SK-N-SH (cell line): ENCODE data around the gene CCDC127. TPM values are rescaled to one million over a fixed set of nuclear protein-coding genes. Genes with fewer than 3 reads are reported as not detected.

Source experiments
- CTCF ChIA-PET: fragments of 300-600, 350-600 bp; formaldehyde crosslinking; extraction: SDS; loops from one replicate; lab custom pipeline; 2021; lab: Yijun Ruan, JAX
- POLR2A ChIA-PET: fragments of 350-600 bp; sonication (Branson Sonifier 250); formaldehyde crosslinking; extraction: SDS; loops from one replicate; lab custom pipeline; 2020; ENCODE audit warnings: antibody characterized with exemption, inconsistent platforms; lab: Yijun Ruan, JAX
- DNase-seq: peaks from one replicate; pipeline ENCODE4 v3.0.0; 2012
- H2AFZ ChIP-seq: fragments of 200-600 bp; sonication (generic); 2 replicates; pipeline ENCODE4 v1.8.1; 2016; ENCODE audit warnings: antibody characterized with exemption, mild to moderate bottlenecking, low read depth
- H3F3A ChIP-seq: fragments of 200-600 bp; sonication (generic); replicated peaks from 2 replicates; pipeline ENCODE3; 2016; ENCODE audit warnings: antibody characterized with exemption, mild to moderate bottlenecking; ENCODE audit not compliant: insufficient read depth
- H3K27ac ChIP-seq, 2 experiments: fragments of 200-500 bp in 1 of 2; fragments of 200-600 bp in 1 of 2; sonication (Bioruptor generic) in 1 of 2; sonication (generic), shearing (Covaris generic) in 1 of 2; 2 replicates each; pipeline versions ENCODE4 v1.5.1 to v1.6.1; 2014 to 2016; ENCODE audit warnings: low read depth in 2 of 2, inconsistent platforms in 1 of 2, low read length in 1 of 2, mild to moderate bottlenecking in 1 of 2, mixed read lengths in 1 of 2
- H3K27me3 ChIP-seq: fragments of 200-600 bp; sonication (generic), shearing (Covaris generic); 2 replicates; pipeline ENCODE4 v1.6.1; 2016; ENCODE audit warnings: mixed run types; ENCODE audit not compliant: insufficient read depth
- H3K36me3 ChIP-seq, 2 experiments: fragments of 200-500 bp in 1 of 2; fragments of 200-600 bp in 1 of 2; sonication (Bioruptor generic) in 1 of 2; sonication (generic) in 1 of 2; replicated peaks in 1 of 2; 2 replicates each; pipeline versions ENCODE3 to v1.5.1; 2014 to 2016; ENCODE audit warnings: low read length in 1 of 2, mild to moderate bottlenecking in 1 of 2; ENCODE audit not compliant: insufficient read depth in 2 of 2, control insufficient read depth in 1 of 2
- H3K4me1 ChIP-seq, 2 experiments: fragments of 200-500 bp in 1 of 2; fragments of 200-600 bp in 1 of 2; sonication (Bioruptor generic) in 1 of 2; sonication (generic), shearing (Covaris generic) in 1 of 2; 2 replicates each; pipeline versions ENCODE4 v1.5.1 to v1.6.1; 2014 to 2016; ENCODE audit warnings: low read depth in 1 of 2, low read length in 1 of 2, mixed run types in 1 of 2; ENCODE audit not compliant: insufficient read depth in 2 of 2, control insufficient read depth in 1 of 2
- H3K4me2 ChIP-seq: fragments of 200-600 bp; sonication (generic), shearing (Covaris generic); 2 replicates; pipeline ENCODE4 v1.6.1; 2017; ENCODE audit warnings: mixed run types
- H3K4me3 ChIP-seq, 2 experiments: fragments of 200-500 bp in 1 of 2; fragments of 200-600 bp in 1 of 2; sonication (Bioruptor generic) in 1 of 2; sonication (generic), shearing (Covaris generic) in 1 of 2; 2 replicates each; pipeline versions ENCODE4 v1.5.1 to v1.8.1; 2014 to 2016; ENCODE audit warnings: low read depth in 2 of 2, inconsistent platforms in 1 of 2, low read length in 1 of 2, mild to moderate bottlenecking in 1 of 2, mixed read lengths in 1 of 2, moderate library complexity in 1 of 2
- H3K79me2 ChIP-seq: fragments of 200-600 bp; sonication (generic); 2 replicates; pipeline ENCODE4 v1.8.1; 2017; ENCODE audit warnings: mild to moderate bottlenecking; ENCODE audit not compliant: insufficient read depth
- H3K9ac ChIP-seq: fragments of 200-600 bp; sonication (generic); 2 replicates; pipeline ENCODE4 v1.6.1; 2017; ENCODE audit warnings: mixed run types
- H3K9me2 ChIP-seq: fragments of 200-600 bp; sonication (generic); 2 replicates; pipeline ENCODE4 v1.6.1; 2017; ENCODE audit warnings: mixed run types
- H3K9me3 ChIP-seq: fragments of 200-600 bp; sonication (generic); 2 replicates; pipeline ENCODE4 v1.6.1; 2017; ENCODE audit warnings: mixed run types, mild to moderate bottlenecking, moderate library complexity
- H4K20me1 ChIP-seq: fragments of 200-600 bp; sonication (generic); 2 replicates; pipeline ENCODE4 v1.6.1; 2017; ENCODE audit warnings: mild to moderate bottlenecking, mixed run types; ENCODE audit not compliant: insufficient read depth
- CHD2 ChIP-seq: fragments of 150-350 bp; IDR thresholded peaks from 2 replicates; pipeline ENCODE4 v1.6.1; 2018; ENCODE audit warnings: low read length; ENCODE audit not compliant: partially characterized antibody
- ELF1 ChIP-seq: IDR thresholded peaks from 2 replicates; pipeline ENCODE4 v1.4.0; 2012
- EP300 ChIP-seq, 2 experiments: IDR thresholded peaks; 2 replicates each; pipeline versions ENCODE4 v1.4.0 to v1.6.1; 2012; ENCODE audit warnings: borderline replicate concordance in 1 of 2, low read depth in 1 of 2, low read length in 1 of 2
- FOSL2 ChIP-seq: IDR thresholded peaks from 2 replicates; pipeline ENCODE4 v1.4.0; 2012; ENCODE audit warnings: low read depth, mild to moderate bottlenecking, moderate library complexity, borderline replicate concordance
- FOXJ3 ChIP-seq: sonication (generic); formaldehyde crosslinking; IDR thresholded peaks from 2 replicates; pipeline ENCODE4 v1.5.1; 2020; ENCODE audit warnings: mild to moderate bottlenecking, missing genetic modification reagents
- FOXM1 ChIP-seq: IDR thresholded peaks from 2 replicates; pipeline ENCODE4 v1.4.0; 2012; ENCODE audit warnings: low read depth, mild to moderate bottlenecking
- GATA2 ChIP-seq: sonication (generic); formaldehyde crosslinking; IDR thresholded peaks from 2 replicates; pipeline ENCODE4 v1.5.0; 2020; ENCODE audit warnings: mild to moderate bottlenecking, missing genetic modification reagents
- MEF2A ChIP-seq: IDR thresholded peaks from 2 replicates; pipeline ENCODE4 v1.4.0; 2012; ENCODE audit warnings: low read depth, borderline replicate concordance
- MXI1 ChIP-seq: IDR thresholded peaks from 2 replicates; pipeline ENCODE4 v1.6.1; 2012; ENCODE audit warnings: mild to moderate bottlenecking, low read depth, low read length, improper control_type of control experiment
- NFIC ChIP-seq: IDR thresholded peaks from 2 replicates; pipeline ENCODE4 v1.4.0; 2012; ENCODE audit warnings: borderline replicate concordance
- NRF1 ChIP-seq: IDR thresholded peaks from 2 replicates; pipeline ENCODE4 v1.6.1; 2012; ENCODE audit warnings: low read depth, mild to moderate bottlenecking, low read length
- POLR2AphosphoS5 ChIP-seq: IDR thresholded peaks from 2 replicates; pipeline ENCODE4 v1.6.1; 2012; ENCODE audit warnings: low read depth, low read length
- RAD21 ChIP-seq: IDR thresholded peaks from 2 replicates; pipeline ENCODE4 v1.6.1; 2012; ENCODE audit warnings: mild to moderate bottlenecking, low read length
- RCOR1 ChIP-seq: fragments of 150-350 bp; IDR thresholded peaks from 2 replicates; pipeline ENCODE4 v1.6.1; 2017; ENCODE audit warnings: antibody characterized with exemption, low read length
- RFX5 ChIP-seq: IDR thresholded peaks from 2 replicates; pipeline ENCODE4 v1.6.1; 2012; ENCODE audit warnings: mild to moderate bottlenecking, improper control_type of control experiment, low read length
- TCF12 ChIP-seq: IDR thresholded peaks from 2 replicates; pipeline ENCODE4 v1.4.0; 2012
- TEAD4 ChIP-seq: IDR thresholded peaks from 2 replicates; pipeline ENCODE4 v1.4.0; 2012; ENCODE audit warnings: mild to moderate bottlenecking, borderline replicate concordance; ENCODE audit not compliant: insufficient read depth
- WGBS: methylation state at CpG from one replicate; pipeline ENCODE4 v1.1.6; 2017; ENCODE audit warnings: low lambda C conversion rate; 5-methylcytosine and 5-hydroxymethylcytosine counted together
- polyA plus RNA-seq, 3 experiments: library from polyadenylated mRNA; depleted of rRNA; stranded (reverse); fragments of >200 nt; gene quantifications; 2 replicates each; pipeline ENCODE4 v1.2.3, GENCODE V29; 2012
- TF ChIP-seq, protein P1 (sequence below): IDR thresholded peaks from 2 replicates; pipeline ENCODE4; 2012
- TF ChIP-seq, protein P2 (sequence below): IDR thresholded peaks from 2 replicates; pipeline ENCODE4 v1.6.1; 2012; ENCODE audit warnings: mild to moderate bottlenecking, low read depth, low read length, moderate library complexity
- TF ChIP-seq, protein P3 (sequence below): IDR thresholded peaks from 2 replicates; pipeline ENCODE4 v1.4.0; 2012; ENCODE audit warnings: low read depth
- TF ChIP-seq, protein P4 (sequence below): fragments of 150-350 bp; IDR thresholded peaks from 2 replicates; pipeline ENCODE4 v1.6.1; 2017; ENCODE audit warnings: antibody characterized with exemption, low read length, low read depth, borderline replicate concordance

CCDC127 gene
- polyA plus RNA-seq, 1 of the 3 experiments (the other 2 are of a cell fraction), result 3.9 TPM

DNA sequence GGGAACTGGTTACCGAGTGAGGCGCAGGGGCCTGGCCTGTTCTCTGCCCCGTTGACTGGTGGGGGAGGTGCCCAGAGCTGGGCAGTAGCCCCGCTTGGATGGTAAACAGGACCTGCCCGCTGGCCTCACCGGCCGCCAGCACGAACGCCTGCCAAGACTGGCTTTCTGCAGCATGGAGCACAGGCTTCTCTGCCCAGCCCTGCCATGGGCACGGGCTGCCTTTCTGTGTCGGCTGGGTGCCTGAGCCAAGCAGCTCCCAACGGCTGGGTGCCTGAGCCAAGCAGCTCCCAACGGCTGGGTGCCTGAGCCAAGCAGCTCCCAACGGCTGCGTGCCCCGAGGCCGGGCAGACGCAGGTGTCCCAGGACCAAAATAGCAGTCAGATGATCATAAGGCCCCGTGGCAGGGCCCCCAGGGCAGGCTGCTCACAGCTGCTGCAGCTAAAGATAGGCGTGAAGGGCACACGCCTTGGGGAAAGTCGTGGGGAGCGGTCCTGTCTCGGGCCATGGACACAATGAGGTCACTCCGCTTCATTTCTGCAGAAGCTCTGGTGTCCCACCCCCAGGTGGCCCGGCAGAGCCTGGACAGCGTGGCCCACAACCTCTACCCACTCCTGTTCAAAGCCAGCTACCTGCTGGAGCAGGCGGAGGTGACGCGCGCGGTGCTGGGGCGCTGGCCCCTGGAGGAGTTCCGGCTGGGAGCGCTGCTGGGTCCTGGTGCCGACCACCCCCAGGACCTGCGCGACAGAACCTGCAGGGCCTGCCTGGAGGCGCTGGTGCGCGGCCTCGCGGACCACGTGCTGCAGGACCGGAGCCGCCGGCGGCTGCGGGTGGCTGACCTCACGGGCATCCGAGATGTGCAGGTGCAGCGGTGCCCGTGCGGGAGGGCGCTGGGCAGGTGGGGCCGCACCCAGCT, 26.7 kb downstream of the CCDC127 start, which contains the start of gene LRRC14B (continued):
- TF ChIP-seq, protein P1, sequence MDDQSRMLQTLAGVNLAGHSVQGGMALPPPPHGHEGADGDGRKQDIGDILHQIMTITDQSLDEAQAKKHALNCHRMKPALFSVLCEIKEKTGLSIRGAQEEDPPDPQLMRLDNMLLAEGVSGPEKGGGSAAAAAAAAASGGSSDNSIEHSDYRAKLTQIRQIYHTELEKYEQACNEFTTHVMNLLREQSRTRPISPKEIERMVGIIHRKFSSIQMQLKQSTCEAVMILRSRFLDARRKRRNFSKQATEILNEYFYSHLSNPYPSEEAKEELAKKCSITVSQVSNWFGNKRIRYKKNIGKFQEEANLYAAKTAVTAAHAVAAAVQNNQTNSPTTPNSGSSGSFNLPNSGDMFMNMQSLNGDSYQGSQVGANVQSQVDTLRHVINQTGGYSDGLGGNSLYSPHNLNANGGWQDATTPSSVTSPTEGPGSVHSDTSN, result no peak
- no peak for TF ChIP-seq GATA2 (CRISPR knock-in tag)

DNA sequence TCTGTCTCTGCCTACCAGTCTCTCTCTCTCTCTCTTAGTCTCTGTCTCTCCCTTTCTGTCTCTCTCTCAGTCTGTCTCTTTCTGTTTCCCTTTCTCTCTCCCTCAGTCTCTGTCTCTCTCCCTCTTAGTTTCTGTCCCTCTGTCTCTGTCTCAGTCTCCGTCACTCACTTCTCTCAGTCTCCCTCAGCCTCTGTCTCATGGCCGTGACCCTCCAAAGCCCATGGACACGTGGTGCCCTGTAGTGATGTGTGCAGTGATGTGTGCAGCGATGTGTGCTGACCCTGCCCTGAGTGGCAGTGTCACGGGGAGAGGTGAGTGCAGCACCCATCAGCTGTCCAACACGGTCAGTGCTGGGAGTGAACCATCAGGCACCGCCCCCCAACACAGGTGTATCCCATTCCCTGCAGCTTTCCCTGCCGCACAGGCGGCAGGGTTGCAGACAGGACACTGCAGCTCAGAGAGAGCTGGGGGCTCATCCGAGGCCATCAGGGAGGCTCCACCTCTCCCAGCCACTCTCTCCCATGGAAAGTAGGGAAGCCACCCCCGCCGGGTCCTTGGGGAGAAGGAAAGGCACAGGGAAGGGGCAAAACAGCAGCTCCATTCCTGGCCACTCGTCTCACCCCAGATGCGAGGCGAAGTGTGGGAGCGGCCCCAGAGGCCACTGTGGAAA, 27.5 kb downstream of the CCDC127 start:
- ChIA-PET POLR2A (no interaction called here), CTCF (interaction anchor here (0.7 kb wide), 1 partner anchor 241 kb away, joined by 3 read pairs; no protein-coding TSS in a partner anchor)
- no peaks in the 10 kb centered on the region for H3K79me2 ChIP-seq
- no peaks in the 10 kb centered on the region for H3K9me2 ChIP-seq
- no peaks in the 10 kb centered on the region for H3K9me3 ChIP-seq
- DNase-seq, result no peak
- H3F3A ChIP-seq, result no peaks in the 10 kb centered on the region
- H4K20me1 ChIP-seq, result no peaks in the 10 kb centered on the region
- H3K27me3 ChIP-seq, result no peaks in the 10 kb centered on the region
- no peak overlapping the region for H3K4me2 ChIP-seq
- H3K4me3 ChIP-seq, result no peak overlapping the region
- no peak overlapping the region for H2AFZ ChIP-seq
- WGBS, result 70% methylated on average over 15 of the region's 16 CpGs
- TF ChIP-seq, protein P2, sequence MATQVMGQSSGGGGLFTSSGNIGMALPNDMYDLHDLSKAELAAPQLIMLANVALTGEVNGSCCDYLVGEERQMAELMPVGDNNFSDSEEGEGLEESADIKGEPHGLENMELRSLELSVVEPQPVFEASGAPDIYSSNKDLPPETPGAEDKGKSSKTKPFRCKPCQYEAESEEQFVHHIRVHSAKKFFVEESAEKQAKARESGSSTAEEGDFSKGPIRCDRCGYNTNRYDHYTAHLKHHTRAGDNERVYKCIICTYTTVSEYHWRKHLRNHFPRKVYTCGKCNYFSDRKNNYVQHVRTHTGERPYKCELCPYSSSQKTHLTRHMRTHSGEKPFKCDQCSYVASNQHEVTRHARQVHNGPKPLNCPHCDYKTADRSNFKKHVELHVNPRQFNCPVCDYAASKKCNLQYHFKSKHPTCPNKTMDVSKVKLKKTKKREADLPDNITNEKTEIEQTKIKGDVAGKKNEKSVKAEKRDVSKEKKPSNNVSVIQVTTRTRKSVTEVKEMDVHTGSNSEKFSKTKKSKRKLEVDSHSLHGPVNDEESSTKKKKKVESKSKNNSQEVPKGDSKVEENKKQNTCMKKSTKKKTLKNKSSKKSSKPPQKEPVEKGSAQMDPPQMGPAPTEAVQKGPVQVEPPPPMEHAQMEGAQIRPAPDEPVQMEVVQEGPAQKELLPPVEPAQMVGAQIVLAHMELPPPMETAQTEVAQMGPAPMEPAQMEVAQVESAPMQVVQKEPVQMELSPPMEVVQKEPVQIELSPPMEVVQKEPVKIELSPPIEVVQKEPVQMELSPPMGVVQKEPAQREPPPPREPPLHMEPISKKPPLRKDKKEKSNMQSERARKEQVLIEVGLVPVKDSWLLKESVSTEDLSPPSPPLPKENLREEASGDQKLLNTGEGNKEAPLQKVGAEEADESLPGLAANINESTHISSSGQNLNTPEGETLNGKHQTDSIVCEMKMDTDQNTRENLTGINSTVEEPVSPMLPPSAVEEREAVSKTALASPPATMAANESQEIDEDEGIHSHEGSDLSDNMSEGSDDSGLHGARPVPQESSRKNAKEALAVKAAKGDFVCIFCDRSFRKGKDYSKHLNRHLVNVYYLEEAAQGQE, result no peak
- TF ChIP-seq, protein P3, sequence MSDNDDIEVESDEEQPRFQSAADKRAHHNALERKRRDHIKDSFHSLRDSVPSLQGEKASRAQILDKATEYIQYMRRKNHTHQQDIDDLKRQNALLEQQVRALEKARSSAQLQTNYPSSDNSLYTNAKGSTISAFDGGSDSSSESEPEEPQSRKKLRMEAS, result no peak
- TF ChIP-seq RFX5 (no peak), GATA2 (CRISPR knock-in tag) (no peak), TEAD4 (no peak), FOXM1 (no peak), NRF1 (no peak), FOSL2 (no peak), FOXJ3 (CRISPR knock-in tag) (no peak), MXI1 (no peak), MEF2A (no peak), RCOR1 (no peak), EP300 (IDR thresholded peaks at IDR 0.05; ENCODE audit: borderline replicate concordance in 1 of 2, low read depth in 1 of 2, low read length in 1 of 2) (no peak), POLR2AphosphoS5 (no peak), CHD2 (no peak), ELF1 (no peak), NFIC (no peak), TCF12 (no peak), RAD21 (no peak)
- TF ChIP-seq, protein P4, sequence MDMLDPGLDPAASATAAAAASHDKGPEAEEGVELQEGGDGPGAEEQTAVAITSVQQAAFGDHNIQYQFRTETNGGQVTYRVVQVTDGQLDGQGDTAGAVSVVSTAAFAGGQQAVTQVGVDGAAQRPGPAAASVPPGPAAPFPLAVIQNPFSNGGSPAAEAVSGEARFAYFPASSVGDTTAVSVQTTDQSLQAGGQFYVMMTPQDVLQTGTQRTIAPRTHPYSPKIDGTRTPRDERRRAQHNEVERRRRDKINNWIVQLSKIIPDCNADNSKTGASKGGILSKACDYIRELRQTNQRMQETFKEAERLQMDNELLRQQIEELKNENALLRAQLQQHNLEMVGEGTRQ, result no peak
- H3K36me3 ChIP-seq, result no peaks in the 10 kb centered on the region
- peaks cover 0 to 12% of the 10 kb centered on the region in 2 experiments; a peak in 1 of 4 replicates for H3K4me1 ChIP-seq
- no peak overlapping the region for H3K27ac ChIP-seq
- no peak overlapping the region for H3K9ac ChIP-seq
